ENCODE data around the gene PBXIP1.

PBXIP1 gene

DNA sequence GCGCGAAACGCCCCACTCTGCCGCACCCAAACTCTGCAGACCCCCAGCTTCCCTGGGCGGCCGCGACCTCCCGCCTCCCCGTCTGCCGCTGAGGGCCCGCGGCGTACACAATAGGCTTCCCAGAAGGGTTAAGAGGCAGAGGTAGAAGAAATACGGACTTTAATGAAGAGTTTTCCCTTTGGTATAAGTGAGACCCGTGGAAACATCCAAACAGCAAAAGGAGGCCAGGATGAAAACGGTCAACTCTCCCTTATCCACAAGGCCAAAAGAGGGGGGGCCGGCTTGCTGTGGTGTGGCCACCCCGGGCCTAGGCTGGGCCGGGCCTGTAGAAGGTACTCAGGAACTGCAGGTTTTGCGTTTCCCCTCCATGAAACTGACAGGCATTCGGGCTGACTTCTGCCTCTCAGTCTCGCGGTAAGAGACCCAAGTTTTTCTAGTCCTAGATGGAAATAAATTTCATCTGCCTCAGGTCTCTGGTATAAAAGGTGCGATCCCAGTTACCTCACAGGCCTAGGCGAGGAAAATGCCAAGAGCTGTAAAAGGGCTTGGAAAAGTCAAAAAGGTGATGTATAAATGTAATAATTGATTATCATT is 6.4 kb upstream of the PBXIP1 start:
- Histone ChIP-seq H3K4me3 (ENCODE audit: extremely low read depth, insufficient read depth, low read length, poor library complexity, severe bottlenecking) (peak overlapping the region; percentile 80), H3K4me1 (ENCODE audit: control insufficient read depth, insufficient read depth, low read length, poor library complexity, severe bottlenecking) (peaks cover 32% of the 10 kb centered on the region), H3K9me3 (ENCODE audit: control insufficient read depth, low read length) (no peaks in the 10 kb centered on the region), H3K27ac (ENCODE audit: low read depth, low read length, severe bottlenecking) (peak overlapping the region; percentile 88), H3K36me3 (ENCODE audit: control insufficient read depth, insufficient read depth, low read length) (peaks cover 74% of the 10 kb centered on the region)
- 21 to 34% methylated on average over 12 to 17 of the region's 25 CpGs for WGBS, 2 experiments (ENCODE audit: insufficient coverage in 2 of 2)

DNA sequence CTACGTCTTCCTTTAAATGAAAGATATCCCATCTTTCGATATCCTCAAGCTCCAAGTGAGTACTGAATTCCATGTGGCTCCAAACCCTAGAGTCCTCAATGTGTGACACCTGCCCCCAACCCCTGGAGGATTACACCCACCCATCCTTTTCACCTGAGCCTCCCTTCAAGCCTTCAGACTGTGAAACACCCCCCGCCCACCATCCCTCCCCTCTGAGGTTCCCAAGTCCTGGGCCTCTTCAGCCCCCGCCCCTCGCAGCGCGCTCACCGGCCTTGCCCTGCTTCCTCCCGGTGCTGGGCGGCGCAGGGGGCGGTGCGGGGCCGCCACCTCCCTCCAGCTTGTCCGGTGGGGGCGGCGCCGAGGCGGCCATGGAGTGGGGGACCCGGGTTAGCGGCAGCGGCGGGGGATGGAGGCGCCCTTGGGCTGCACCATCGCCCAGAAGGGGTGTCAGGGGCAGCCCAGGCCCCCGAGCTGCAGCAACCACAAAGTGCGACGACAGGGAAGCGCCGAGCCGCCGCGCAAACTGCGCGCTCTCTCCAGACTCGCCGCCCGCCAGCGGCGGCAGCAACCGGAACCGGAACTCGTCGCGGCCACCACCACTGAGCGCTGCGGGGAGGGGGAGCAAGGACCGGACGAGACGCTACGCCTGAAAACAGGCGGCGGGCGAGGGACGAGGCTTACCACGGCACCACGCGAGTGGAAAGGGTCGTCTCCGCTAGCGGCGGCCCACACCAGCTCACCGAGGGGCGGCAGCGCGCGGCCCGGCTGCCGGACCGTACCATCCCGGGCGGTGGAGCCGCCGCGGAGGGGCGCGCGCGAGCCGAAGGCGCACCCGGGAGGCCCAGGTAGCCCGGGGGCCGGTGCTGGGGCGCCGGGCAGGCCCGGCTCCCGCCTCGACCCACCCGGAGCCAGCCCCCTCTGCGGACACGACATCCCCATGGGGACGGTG is 5.6 kb upstream of the PBXIP1 start, which contains the start of gene PYGO2:
Gene PYGO2, minus strand, starts transcription at position 576 of the 949 bp plus-strand sequence. Its CDS starts 206 bp downstream, at position 370.
- WGBS, 2 experiments (ENCODE audit: insufficient coverage in 2 of 2): 1% methylated on average over 65 to 67 of the region's 93 CpGs
- H3K27ac ChIP-seq (ENCODE audit: low read depth, low read length, severe bottlenecking): peak within 1 kb of the TSS; percentile 88
- H3K4me3 ChIP-seq (ENCODE audit: extremely low read depth, insufficient read depth, low read length, poor library complexity, severe bottlenecking): peak within 1 kb of the TSS; percentile 80
- peaks cover 38% of the 10 kb centered on the region for H3K4me1 ChIP-seq (ENCODE audit: control insufficient read depth, insufficient read depth, low read length, poor library complexity, severe bottlenecking)
- no peaks in the 10 kb centered on the region for H3K9me3 ChIP-seq (ENCODE audit: control insufficient read depth, low read length)
- peaks cover 66% of the 10 kb centered on the region for H3K36me3 ChIP-seq (ENCODE audit: control insufficient read depth, insufficient read depth, low read length)

DNA sequence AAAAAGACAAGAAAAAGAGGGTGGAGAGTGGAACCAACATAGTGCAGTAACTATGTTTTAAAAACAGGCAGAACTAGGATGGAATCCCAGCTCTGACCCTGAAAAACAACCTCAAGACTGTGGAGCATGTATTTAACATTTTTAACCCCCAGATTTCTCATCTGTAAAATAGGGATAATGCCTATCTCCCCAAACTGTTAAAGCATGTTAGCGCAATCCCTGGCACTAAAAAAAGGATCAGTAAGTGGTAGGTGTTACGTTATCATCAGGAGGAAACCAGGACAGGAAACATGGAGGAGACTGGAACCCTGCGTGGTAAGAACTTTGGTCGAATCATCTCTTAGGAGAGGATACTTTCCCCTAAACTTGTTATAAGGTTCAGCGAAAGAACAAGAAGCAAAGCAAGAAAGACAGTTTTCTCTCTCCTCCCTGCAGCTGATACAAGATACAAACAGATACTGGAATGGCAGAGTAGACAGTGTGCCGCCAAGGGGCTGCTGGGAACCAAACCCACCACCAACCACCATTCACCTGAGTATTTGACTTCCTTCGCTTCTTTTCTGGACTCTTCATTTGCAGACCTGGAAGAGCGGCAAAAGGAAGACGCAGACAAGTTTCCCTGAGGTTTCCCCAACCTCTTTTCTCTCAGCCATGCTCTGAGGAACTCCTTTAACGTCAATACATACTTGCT is 4.7 kb upstream of the PBXIP1 start:
- H3K9me3 ChIP-seq (ENCODE audit: control insufficient read depth, low read length): no peaks in the 10 kb centered on the region
- WGBS, 2 experiments (ENCODE audit: insufficient coverage in 2 of 2): 81 to 86% methylated on average over 5 to 7 of the region's 10 CpGs
- no peak overlapping the region for H3K27ac ChIP-seq (ENCODE audit: low read depth, low read length, severe bottlenecking)
- peaks cover 39% of the 10 kb centered on the region for H3K4me1 ChIP-seq (ENCODE audit: control insufficient read depth, insufficient read depth, low read length, poor library complexity, severe bottlenecking)
- peaks cover 57% of the 10 kb centered on the region for H3K36me3 ChIP-seq (ENCODE audit: control insufficient read depth, insufficient read depth, low read length)
- H3K4me3 ChIP-seq (ENCODE audit: extremely low read depth, insufficient read depth, low read length, poor library complexity, severe bottlenecking): peak overlapping the region; percentile 80

DNA sequence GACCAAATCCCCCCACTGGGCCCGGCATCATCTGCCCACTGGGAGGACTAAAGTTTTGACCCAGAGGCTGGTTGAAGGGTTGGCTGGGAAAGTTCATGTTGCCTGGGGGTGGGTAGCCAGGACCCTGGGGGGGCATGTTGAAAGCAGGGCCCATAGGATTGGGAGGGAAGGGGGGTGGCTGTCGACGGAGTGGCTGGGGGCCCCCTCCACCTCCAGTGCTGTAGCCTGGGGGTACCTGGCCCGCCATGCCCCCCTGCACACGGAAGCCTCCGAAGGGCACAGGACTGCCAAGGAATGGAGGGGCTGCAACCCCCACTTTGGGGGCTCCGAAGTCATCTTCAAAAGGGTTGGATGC is 3.5 kb upstream of the PBXIP1 start:
- no peaks in the 10 kb centered on the region for H3K9me3 ChIP-seq (ENCODE audit: control insufficient read depth, low read length)
- no peak overlapping the region for H3K27ac ChIP-seq (ENCODE audit: low read depth, low read length, severe bottlenecking)
- WGBS, 2 experiments (ENCODE audit: insufficient coverage in 2 of 2): 95 to 100% methylated on average over 4 to 5 of the region's 7 CpGs
- no peak overlapping the region for H3K4me3 ChIP-seq (ENCODE audit: extremely low read depth, insufficient read depth, low read length, poor library complexity, severe bottlenecking)
- peaks cover 45% of the 10 kb centered on the region for H3K36me3 ChIP-seq (ENCODE audit: control insufficient read depth, insufficient read depth, low read length)
- H3K4me1 ChIP-seq (ENCODE audit: control insufficient read depth, insufficient read depth, low read length, poor library complexity, severe bottlenecking): peaks cover 50% of the 10 kb centered on the region

DNA sequence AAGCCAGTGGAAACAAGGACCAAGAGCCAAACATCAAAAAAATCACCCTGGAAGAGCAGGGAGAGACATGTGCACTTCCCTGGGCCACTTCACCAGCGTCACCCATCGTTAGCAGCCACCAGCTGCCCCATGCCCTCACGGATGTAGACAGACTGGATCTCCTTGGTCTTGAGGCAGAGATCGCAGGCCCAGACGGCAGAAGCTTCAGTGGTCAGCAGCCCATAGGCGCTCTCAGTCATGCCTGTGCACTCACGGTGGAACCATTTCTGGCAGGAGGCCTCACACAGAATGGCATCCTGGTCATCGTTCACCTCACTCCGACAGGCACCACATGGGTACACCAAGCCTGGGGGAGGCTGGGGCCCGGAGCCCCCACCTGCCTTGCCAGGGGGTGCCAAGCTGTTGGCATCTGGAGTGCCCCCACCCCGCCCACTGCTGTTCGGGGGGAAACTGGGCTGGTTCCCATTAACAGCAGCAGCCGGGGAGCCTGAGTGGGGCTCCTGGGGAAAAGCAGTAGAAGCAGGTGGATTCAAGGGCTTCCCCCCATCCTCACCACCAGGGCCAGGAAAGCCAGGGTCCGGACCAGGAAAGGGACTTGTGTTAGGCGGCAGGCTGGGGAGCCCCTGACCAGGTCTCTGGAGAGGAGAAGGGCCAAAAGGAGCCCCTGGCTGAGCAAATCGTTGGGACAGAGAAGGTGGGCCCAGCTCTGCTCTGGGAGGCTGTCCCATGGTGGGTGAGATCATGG is 3.0 kb upstream of the PBXIP1 start:
- no peaks in the 10 kb centered on the region for H3K9me3 ChIP-seq (ENCODE audit: control insufficient read depth, low read length)
- 94 to 96% methylated on average over 12 to 13 of the region's 16 CpGs for WGBS, 2 experiments (ENCODE audit: insufficient coverage in 2 of 2)
- peaks cover 40% of the 10 kb centered on the region for H3K36me3 ChIP-seq (ENCODE audit: control insufficient read depth, insufficient read depth, low read length)
- no peak overlapping the region for H3K4me3 ChIP-seq (ENCODE audit: extremely low read depth, insufficient read depth, low read length, poor library complexity, severe bottlenecking)
- H3K27ac ChIP-seq (ENCODE audit: low read depth, low read length, severe bottlenecking): no peak overlapping the region
- peaks cover 52% of the 10 kb centered on the region for H3K4me1 ChIP-seq (ENCODE audit: control insufficient read depth, insufficient read depth, low read length, poor library complexity, severe bottlenecking)

DNA sequence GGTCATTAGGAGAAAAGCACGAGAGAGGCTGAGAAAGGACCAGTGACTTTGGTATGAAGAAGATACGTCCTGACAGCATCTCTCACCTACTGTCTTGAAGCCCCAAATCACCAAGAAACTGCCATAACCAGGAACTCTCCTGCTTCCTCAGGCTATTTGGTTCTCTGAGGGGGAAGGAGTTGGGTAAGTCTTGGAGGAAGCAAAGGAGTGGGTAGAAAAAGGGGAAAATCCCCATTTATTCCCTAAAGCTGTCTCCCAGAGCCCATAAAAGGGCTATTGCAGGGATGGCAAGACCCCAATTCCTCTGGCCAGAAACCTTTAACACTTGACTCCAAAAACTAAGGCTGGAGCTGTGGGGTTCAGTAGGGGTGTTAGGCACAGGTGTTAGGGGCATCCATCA is 2.1 kb upstream of the PBXIP1 start:
- Histone ChIP-seq H3K4me3 (ENCODE audit: extremely low read depth, insufficient read depth, low read length, poor library complexity, severe bottlenecking) (no peak overlapping the region), H3K27ac (ENCODE audit: low read depth, low read length, severe bottlenecking) (no peak overlapping the region), H3K4me1 (ENCODE audit: control insufficient read depth, insufficient read depth, low read length, poor library complexity, severe bottlenecking) (peaks cover 45% of the 10 kb centered on the region), H3K36me3 (ENCODE audit: control insufficient read depth, insufficient read depth, low read length) (peaks cover 35% of the 10 kb centered on the region), H3K9me3 (ENCODE audit: control insufficient read depth, low read length) (no peaks in the 10 kb centered on the region)
- 80% methylated on average over 1 of the region's 2 CpGs; no CpG with 5 or more reads in 1 of the 2 experiments for WGBS, 2 experiments (ENCODE audit: insufficient coverage in 2 of 2)

DNA sequence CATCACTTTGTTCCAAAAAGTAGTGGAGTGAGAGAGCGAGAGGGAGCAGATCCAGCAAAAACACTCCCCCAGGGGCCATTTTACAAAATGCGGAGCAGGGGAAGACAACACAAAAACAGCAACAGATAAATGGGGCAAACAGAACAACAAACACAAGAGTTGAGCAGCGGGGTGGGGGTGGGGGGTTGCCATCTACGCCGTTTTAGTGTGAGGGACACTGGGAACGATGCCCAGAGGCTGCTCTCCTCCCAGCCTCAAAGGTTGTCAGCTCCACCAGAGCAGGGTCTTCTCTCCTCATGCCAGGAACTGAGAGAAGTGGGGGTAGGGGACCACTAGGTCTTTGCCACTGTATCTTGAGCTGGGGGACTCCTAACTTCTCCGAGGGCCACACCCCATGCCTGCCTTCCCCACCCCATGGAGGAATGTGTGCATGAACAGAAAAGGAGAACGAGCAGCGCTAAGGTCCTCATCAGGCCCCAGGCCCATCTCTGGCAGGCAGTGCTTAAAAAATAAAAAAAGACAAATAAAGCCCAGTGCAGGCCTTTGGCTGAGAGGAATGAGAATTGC is 1.3 kb upstream of the PBXIP1 start:
- Histone ChIP-seq H3K4me1 (ENCODE audit: control insufficient read depth, insufficient read depth, low read length, poor library complexity, severe bottlenecking) (peaks cover 37% of the 10 kb centered on the region), H3K27ac (ENCODE audit: low read depth, low read length, severe bottlenecking) (peak overlapping the region; percentile 51), H3K4me3 (ENCODE audit: extremely low read depth, insufficient read depth, low read length, poor library complexity, severe bottlenecking) (no peak overlapping the region), H3K36me3 (ENCODE audit: control insufficient read depth, insufficient read depth, low read length) (peaks cover 27% of the 10 kb centered on the region), H3K9me3 (ENCODE audit: control insufficient read depth, low read length) (no peaks in the 10 kb centered on the region)
- 59 to 80% methylated on average over 2 to 3 of the region's 9 CpGs for WGBS, 2 experiments (ENCODE audit: insufficient coverage in 2 of 2)

DNA sequence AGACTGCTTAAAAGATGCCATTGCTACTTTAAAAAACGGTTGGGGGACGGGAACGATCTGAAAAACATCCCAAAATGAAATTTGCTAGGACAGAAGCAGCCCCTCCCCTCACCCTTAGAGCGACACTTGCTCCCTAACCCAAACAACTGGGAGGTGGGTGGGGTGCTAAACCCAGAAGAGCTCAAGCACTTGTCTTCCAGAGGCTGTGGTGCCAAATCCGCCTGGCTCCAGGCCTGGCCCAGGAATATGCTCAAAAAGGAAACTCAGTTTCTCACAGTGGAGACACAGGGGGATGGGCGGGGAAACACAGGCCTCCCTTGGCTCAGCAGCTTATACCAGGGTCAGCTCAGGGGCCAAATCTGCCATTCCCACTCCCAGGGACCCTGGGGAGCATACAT is 644 bp upstream of the PBXIP1 start:
- no peaks in the 10 kb centered on the region for H3K9me3 ChIP-seq (ENCODE audit: control insufficient read depth, low read length)
- peaks cover 27% of the 10 kb centered on the region for H3K36me3 ChIP-seq (ENCODE audit: control insufficient read depth, insufficient read depth, low read length)
- H3K27ac ChIP-seq (ENCODE audit: low read depth, low read length, severe bottlenecking): peak overlapping the region; percentile 23
- peaks cover 37% of the 10 kb centered on the region for H3K4me1 ChIP-seq (ENCODE audit: control insufficient read depth, insufficient read depth, low read length, poor library complexity, severe bottlenecking)
- 10 to 21% methylated on average over 2 to 4 of the region's 6 CpGs for WGBS, 2 experiments (ENCODE audit: insufficient coverage in 2 of 2)
- H3K4me3 ChIP-seq (ENCODE audit: extremely low read depth, insufficient read depth, low read length, poor library complexity, severe bottlenecking): peak overlapping the region; percentile 61

DNA sequence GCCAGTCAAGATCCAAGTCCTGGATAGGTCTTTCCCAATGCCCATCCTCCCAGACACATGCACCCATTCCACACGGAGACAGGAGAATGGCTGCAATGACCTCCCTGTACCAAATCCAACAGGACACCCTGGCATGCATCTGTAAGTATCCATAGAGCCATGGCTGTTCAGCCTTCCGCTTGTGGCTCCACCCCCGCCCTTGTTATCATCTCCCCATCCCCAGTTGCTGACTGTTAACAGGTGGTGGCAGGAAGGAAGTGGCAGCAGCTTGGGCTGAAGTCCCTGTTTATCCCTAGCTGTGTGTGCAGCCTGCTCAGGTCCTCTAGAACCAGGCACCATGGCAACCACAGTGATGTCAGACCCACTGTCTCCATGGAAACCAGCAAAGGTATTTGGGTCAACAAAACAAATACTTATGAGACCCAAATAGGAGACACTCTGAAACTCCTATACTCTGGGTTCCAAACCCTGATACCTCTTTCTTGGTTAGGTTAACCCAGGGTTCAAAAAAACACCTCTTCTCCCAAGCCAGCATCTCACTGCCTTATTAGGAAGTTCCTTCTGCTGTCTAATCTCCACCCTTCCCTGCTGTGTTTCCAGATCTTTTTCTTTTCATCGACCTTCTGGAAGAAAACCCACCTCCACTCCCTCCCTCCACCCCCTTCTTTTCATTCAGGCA is 721 bp downstream of the PBXIP1 start:
- WGBS, 2 experiments (ENCODE audit: insufficient coverage in 2 of 2): 0 to 44% methylated on average over 2 to 3 of the region's 4 CpGs
- H3K4me1 ChIP-seq (ENCODE audit: control insufficient read depth, insufficient read depth, low read length, poor library complexity, severe bottlenecking): peaks cover 30% of the 10 kb centered on the region
- peak overlapping the region; percentile 61 for H3K4me3 ChIP-seq (ENCODE audit: extremely low read depth, insufficient read depth, low read length, poor library complexity, severe bottlenecking)

More for the DNA sequence above, 721 bp downstream of the PBXIP1 start:
- Histone ChIP-seq H3K9me3 (ENCODE audit: control insufficient read depth, low read length) (no peaks in the 10 kb centered on the region), H3K27ac (ENCODE audit: low read depth, low read length, severe bottlenecking) (peak overlapping the region; percentile 98), H3K36me3 (ENCODE audit: control insufficient read depth, insufficient read depth, low read length) (peaks cover 38% of the 10 kb centered on the region)
